Right hindlimb (tissue), 1 donor: ENCODE results near the gene LEMD2.

Experiments used
- DNase-seq: peaks from one replicate; pipeline ENCODE4 v3.0.0-alpha.2; 2018

LEMD2 gene

GRCh38 chr6:33754222-33754621, 34.7 kb downstream of the LEMD2 start:
- no peak for DNase-seq

GRCh38 chr6:33752646-33753015, 36.3 kb downstream of the LEMD2 start:
- no peak for DNase-seq

- no peak for DNase-seq
Measured at GRCh38 chr6:33751771-33752645, 36.9 kb downstream of the LEMD2 start.

- DNase-seq = no peak
Measured at GRCh38 chr6:33750244-33750991, 38.5 kb downstream of the LEMD2 start.

- no peak for DNase-seq
Measured at GRCh38 chr6:33749401-33749800, 39.5 kb downstream of the LEMD2 start.

GRCh38 chr6:33748841-33749240, 40.1 kb downstream of the LEMD2 start:
- no peak for DNase-seq

- DNase-seq = no peak
Measured at GRCh38 chr6:33747823-33748222, 41.1 kb downstream of the LEMD2 start.

- peak; percentile 67 for DNase-seq
Measured at GRCh38 chr6:33746651-33747100, 42.3 kb downstream of the LEMD2 start, which contains the start of gene IP6K3. Gene IP6K3 (minus strand): TSS chr6:33746905. CDS start chr6:33735476, 11,429 bp downstream.

- DNase-seq = peak; percentile 68
Measured at GRCh38 chr6:33746036-33746600, 42.8 kb downstream of the LEMD2 start.

GRCh38 chr6:33745548-33745947, 43.4 kb downstream of the LEMD2 start:
- no peak for DNase-seq

GRCh38 chr6:33744895-33745546, 43.9 kb downstream of the LEMD2 start:
- DNase-seq = no peak

GRCh38 chr6:33744001-33744848, 44.7 kb downstream of the LEMD2 start:
- DNase-seq = peak; percentile 70

- no peak for DNase-seq
Measured at GRCh38 chr6:33742837-33743236, 46.1 kb downstream of the LEMD2 start.

GRCh38 chr6:33742092-33742491, 46.8 kb downstream of the LEMD2 start:
- DNase-seq = no peak

- no peak for DNase-seq
Measured at GRCh38 chr6:33740794-33741193, 48.1 kb downstream of the LEMD2 start.

- DNase-seq = no peak
Measured at GRCh38 chr6:33740204-33740608, 48.7 kb downstream of the LEMD2 start.

GRCh38 chr6:33739571-33739970, 49.4 kb downstream of the LEMD2 start:
- DNase-seq = no peak

- DNase-seq = no peak
Measured at GRCh38 chr6:33738879-33739278, 50.1 kb downstream of the LEMD2 start.

GRCh38 chr6:33738153-33738552, 50.8 kb downstream of the LEMD2 start:
- no peak for DNase-seq

- DNase-seq = no peak
Measured at GRCh38 chr6:33737267-33738026, 51.5 kb downstream of the LEMD2 start.

GRCh38 chr6:33735216-33735615, 53.7 kb downstream of the LEMD2 start:
- no peak for DNase-seq

GRCh38 chr6:33733709-33734007, 55.3 kb downstream of the LEMD2 start:
- DNase-seq = no peak
